Tibial nerve (tissue), 4 donors: Measurements from ENCODE around the gene NFKBIZ. TPM values are rescaled to one million over a fixed set of nuclear protein-coding genes. Genes with fewer than 3 reads are reported as not detected.
A peak's percentile ranks its signal among the peaks of the same experiment; 100 is the strongest.

Source experiments
- DNase-seq, 2 donors: peaks; one replicate each; pipeline ENCODE4 v3.0.0-alpha.2; 2019; ENCODE audit warnings: low spot score in 2 of 2
- H3K27ac ChIP-seq, 4 donors: fragments of 200-600 bp; sonication (generic) in 3 of 4; one replicate each; pipeline ENCODE4 v1.5.1; 2017 to 2019; ENCODE audit warnings: mild to moderate bottlenecking in 1 of 4
- H3K27me3 ChIP-seq, 2 donors: fragments of 200-600 bp; sonication (generic) in 1 of 2; one replicate each; pipeline versions ENCODE4 v1.5.1 to v1.6.0; 2017 to 2019
- H3K36me3 ChIP-seq, 3 donors: fragments of 200-600 bp; sonication (generic); one replicate each; pipeline ENCODE4 v1.5.1; 2018 to 2019
- H3K4me1 ChIP-seq, 4 donors: fragments of 200-600 bp; sonication (generic) in 3 of 4; one replicate each; pipeline ENCODE4 v1.5.1; 2017 to 2019
- H3K4me3 ChIP-seq, 4 donors: fragments of 200-600 bp; sonication (generic) in 3 of 4; one replicate each; pipeline ENCODE4 v1.5.1; 2017 to 2019; ENCODE audit warnings: mild to moderate bottlenecking in 1 of 4, moderate library complexity in 1 of 4
- H3K9me3 ChIP-seq, 4 donors: fragments of 200-600 bp; sonication (generic) in 3 of 4; one replicate each; pipeline ENCODE4 v1.5.1; 2017 to 2019
- CTCF ChIP-seq, 5 experiments: fragments of 200-600 bp in 3 of 5; fragments of 450-650 bp in 2 of 5; sonication (generic) in 3 of 5; IDR thresholded peaks; one replicate each; pipeline ENCODE4 v1.5.1; 2016 to 2019; ENCODE audit warnings: antibody characterized with exemption in 5 of 5, mild to moderate bottlenecking in 3 of 5, moderate library complexity in 2 of 5
- EP300 ChIP-seq, 2 donors: sonication (generic); formaldehyde crosslinking; IDR thresholded peaks; one replicate each; pipeline ENCODE4 v1.6.1; 2017; ENCODE audit warnings: antibody characterized with exemption in 2 of 2, mild to moderate bottlenecking in 1 of 2
- POLR2A ChIP-seq, 2 donors: fragments of 450-650 bp; IDR thresholded peaks; one replicate each; pipeline ENCODE4 v1.6.1; 2017; ENCODE audit warnings: antibody characterized with exemption in 2 of 2, mild to moderate bottlenecking in 2 of 2, moderate library complexity in 2 of 2
- WGBS, 2 donors: methylation state at CpG; one replicate each; pipeline ENCODE4 v1.1.5; 2018; 5-methylcytosine and 5-hydroxymethylcytosine counted together
- total RNA-seq, 4 donors: library from RNA; depleted of rRNA; stranded (reverse); fragments of >200 nt; gene quantifications; one replicate each; pipeline ENCODE4 v1.1.0, GENCODE V29; 2016

The NFKBIZ gene
- total RNA-seq, 4 donors from 2014 or later: 81.3 to 161 (median 95.1) TPM

DNA sequence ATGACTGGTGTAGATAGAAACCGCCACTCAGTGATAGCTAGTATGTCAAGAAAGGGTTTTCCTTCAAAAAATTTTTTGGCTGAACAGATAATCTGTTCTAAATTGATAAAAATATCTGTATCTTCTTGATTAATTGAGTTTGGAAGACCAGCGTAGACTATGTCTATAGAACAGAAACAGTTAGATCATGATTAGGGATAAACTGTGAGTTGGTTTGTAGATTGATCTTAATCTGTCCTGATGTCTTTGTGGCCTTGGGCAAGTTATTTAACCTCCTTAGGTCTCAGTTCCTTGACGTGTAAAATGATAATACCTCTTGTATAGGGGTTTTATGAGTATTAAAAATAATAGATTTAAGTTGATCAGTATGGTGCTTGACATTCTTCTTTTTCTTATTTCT lies 4.7 kb downstream of the NFKBIZ start:
- TF ChIP-seq EP300 (IDR thresholded peaks at IDR 0.05): no peak
- TF ChIP-seq CTCF (IDR thresholded peaks at IDR 0.05): no peak
- TF ChIP-seq POLR2A (IDR thresholded peaks at IDR 0.05): no peak
- peak overlapping the region in 1 of 4 donors; percentile 4 for H3K27ac ChIP-seq
- WGBS, 2 donors: 93 to 94% methylated on average over 3 of the region's 3 CpGs

DNA sequence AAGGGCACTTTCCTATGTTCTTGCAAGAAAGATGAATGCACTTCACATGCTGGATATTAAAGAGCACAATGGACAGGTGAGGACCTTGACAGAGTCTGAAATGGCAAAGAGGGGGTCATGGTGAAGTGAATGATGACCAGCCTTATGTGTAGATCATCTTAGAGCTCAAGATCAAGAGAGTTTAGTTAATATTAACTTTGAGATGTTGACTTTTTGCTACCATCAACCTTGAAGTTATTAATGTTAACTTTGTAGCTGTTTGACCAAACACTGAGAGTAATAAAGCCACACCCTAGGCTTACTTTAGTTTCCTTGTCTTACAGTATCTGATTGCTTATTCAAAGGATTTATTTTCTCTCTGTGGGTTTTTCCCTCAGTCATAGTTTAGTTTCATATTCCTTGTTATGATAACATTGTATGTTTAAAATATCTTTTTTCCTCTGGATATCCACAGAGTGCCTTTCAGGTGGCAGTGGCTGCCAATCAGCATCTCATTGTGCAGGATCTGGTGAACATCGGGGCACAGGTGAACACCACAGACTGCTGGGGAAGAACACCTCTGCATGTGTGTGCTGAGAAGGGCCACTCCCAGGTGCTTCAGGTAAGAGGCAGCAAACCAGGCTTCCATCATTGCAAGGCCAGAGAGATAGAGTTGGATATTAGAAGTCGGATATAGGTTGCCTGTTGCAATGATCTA lies 5.4 kb downstream of the NFKBIZ start:
- H3K27me3 ChIP-seq: no peaks in the 10 kb centered on the region
- TF ChIP-seq EP300 (IDR thresholded peaks at IDR 0.05): no peak
- TF ChIP-seq POLR2A (IDR thresholded peaks at IDR 0.05): no peak
- no peak for TF ChIP-seq CTCF (IDR thresholded peaks at IDR 0.05)
- H3K27ac ChIP-seq: no peak overlapping the region
- peaks cover 12 to 79% (median 50%) of the 10 kb centered on the region in 3 donors for H3K36me3 ChIP-seq
- H3K4me3 ChIP-seq: no peak overlapping the region
- H3K4me1 ChIP-seq: peaks cover 0 to 64% (median 8%) of the 10 kb centered on the region in 4 donors
- no peak for DNase-seq
- WGBS, 2 donors: 85 to 92% methylated on average over 2 of the region's 2 CpGs
- H3K9me3 ChIP-seq: no peaks in the 10 kb centered on the region

More for the DNA sequence above, 4.7 kb downstream of the NFKBIZ start:
- no peak overlapping the region for H3K4me3 ChIP-seq
- H3K36me3 ChIP-seq: peaks cover 12 to 71% (median 44%) of the 10 kb centered on the region in 3 donors
- peaks cover 0 to 64% (median 6%) of the 10 kb centered on the region in 4 donors for H3K4me1 ChIP-seq
- no peaks in the 10 kb centered on the region for H3K27me3 ChIP-seq
- DNase-seq: no peak
- H3K9me3 ChIP-seq: no peaks in the 10 kb centered on the region

DNA sequence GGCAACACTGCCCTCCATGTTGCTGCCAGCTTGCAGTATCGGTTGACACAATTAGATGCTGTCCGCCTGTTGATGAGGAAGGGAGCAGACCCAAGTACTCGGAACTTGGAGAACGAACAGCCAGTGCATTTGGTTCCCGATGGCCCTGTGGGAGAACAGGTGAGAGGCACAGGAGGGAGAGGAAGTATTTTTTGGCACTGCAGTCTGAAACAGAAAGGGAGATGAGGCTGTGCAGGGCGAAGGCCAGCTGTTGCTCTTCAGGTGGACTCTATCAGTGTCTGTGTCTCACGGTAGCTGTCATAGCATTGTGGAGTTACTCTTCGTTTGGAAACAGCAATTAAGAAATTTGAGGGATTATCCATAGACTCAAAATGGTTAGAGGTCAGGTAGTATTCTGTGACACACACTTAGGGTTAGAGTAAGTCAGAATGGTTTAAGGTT lies 8.0 kb downstream of the NFKBIZ start:
- WGBS, 2 donors: 87 to 88% methylated on average over 8 of the region's 8 CpGs
- TF ChIP-seq CTCF (IDR thresholded peaks at IDR 0.05) (no peak), EP300 (IDR thresholded peaks at IDR 0.05) (no peak), POLR2A (IDR thresholded peaks at IDR 0.05) (no peak)
- peaks cover 12 to 100% (median 57%) of the 10 kb centered on the region in 3 donors for H3K36me3 ChIP-seq
- no peak overlapping the region for H3K27ac ChIP-seq
- H3K27me3 ChIP-seq: no peaks in the 10 kb centered on the region
- no peaks in the 10 kb centered on the region for H3K9me3 ChIP-seq
- no peak for DNase-seq
- peaks cover 0 to 56% (median 6%) of the 10 kb centered on the region in 4 donors for H3K4me1 ChIP-seq
- no peak overlapping the region for H3K4me3 ChIP-seq

- 88 to 89% methylated on average over 4 of the region's 4 CpGs for WGBS, 2 donors
- Histone ChIP-seq H3K4me1 (peaks cover 0 to 44% (median 4%) of the 10 kb centered on the region in 4 donors), H3K4me3 (no peak overlapping the region), H3K9me3 (no peaks in the 10 kb centered on the region), H3K27me3 (no peaks in the 10 kb centered on the region), H3K36me3 (peaks cover 11 to 99% (median 57%) of the 10 kb centered on the region in 3 donors), H3K27ac (no peak overlapping the region)
- no peak for DNase-seq
- no peak for TF ChIP-seq CTCF (IDR thresholded peaks at IDR 0.05)
- TF ChIP-seq EP300 (IDR thresholded peaks at IDR 0.05): no peak
- TF ChIP-seq POLR2A (IDR thresholded peaks at IDR 0.05): no peak
Measured at GRCh38 chr3:101858464-101859030, 9.2 kb downstream of the NFKBIZ start.

- H3K27me3 ChIP-seq: no peaks in the 10 kb centered on the region
- H3K36me3 ChIP-seq: peaks cover 6 to 92% (median 47%) of the 10 kb centered on the region in 3 donors
- 93 to 95% methylated on average over 5 of the region's 5 CpGs for WGBS, 2 donors
- peaks cover 0 to 30% (median 4%) of the 10 kb centered on the region in 4 donors for H3K4me1 ChIP-seq
- DNase-seq: no peak
- no peak overlapping the region for H3K4me3 ChIP-seq
- H3K9me3 ChIP-seq: no peaks in the 10 kb centered on the region
- no peak overlapping the region for H3K27ac ChIP-seq
- TF ChIP-seq POLR2A (IDR thresholded peaks at IDR 0.05) (no peak), CTCF (IDR thresholded peaks at IDR 0.05) (no peak), EP300 (IDR thresholded peaks at IDR 0.05) (no peak)
Measured at GRCh38 chr3:101859882-101860448, 10.7 kb downstream of the NFKBIZ start.
